ENCODE results near the gene OR8D2.

Gene OR8D2

GRCh38 chr11:124320097-124320496 lies at the start of gene OR8D2:
TSS of gene OR8D2 (minus strand) at chr11:124320197. CDS start at chr11:124320197, 0 bp downstream.
- no peak for DNase-seq (ENCODE audit: low spot score)

GRCh38 chr11:124359566-124359965 lies 39.6 kb upstream of the OR8D2 start:
- no peak for DNase-seq (ENCODE audit: low spot score)

GRCh38 chr11:124346311-124346955 lies 26.4 kb upstream of the OR8D2 start:
- no peak for DNase-seq (ENCODE audit: low spot score)

- DNase-seq (ENCODE audit: low spot score) = no peak
Observed at GRCh38 chr11:124344346-124344745, 24.3 kb upstream of the OR8D2 start.

GRCh38 chr11:124340142-124340447 lies 20.1 kb upstream of the OR8D2 start:
- no peak for DNase-seq (ENCODE audit: low spot score)

- DNase-seq (ENCODE audit: low spot score) = no peak
Observed at GRCh38 chr11:124339396-124340141, 19.6 kb upstream of the OR8D2 start.

GRCh38 chr11:124331873-124332272 lies 11.9 kb upstream of the OR8D2 start:
- no peak for DNase-seq (ENCODE audit: low spot score)

- peak; percentile 30 for DNase-seq (ENCODE audit: low spot score)
Observed at GRCh38 chr11:124329787-124330478, 9.9 kb upstream of the OR8D2 start.

- no peak for DNase-seq (ENCODE audit: low spot score)
Observed at GRCh38 chr11:124327775-124328174, 7.8 kb upstream of the OR8D2 start.

GRCh38 chr11:124322356-124322755 lies 2.4 kb upstream of the OR8D2 start:
- no peak for DNase-seq (ENCODE audit: low spot score)

- no peak for DNase-seq (ENCODE audit: low spot score)
Observed at GRCh38 chr11:124315052-124315451, 4.9 kb downstream of the OR8D2 start.

- DNase-seq (ENCODE audit: low spot score) = no peak
Observed at GRCh38 chr11:124313849-124314248, 6.1 kb downstream of the OR8D2 start, which contains the start of gene OR8D1. TSS of gene OR8D1 (minus strand) at chr11:124313949. CDS start at chr11:124310766, 3,183 bp downstream.

GRCh38 chr11:124313131-124313530 lies 6.9 kb downstream of the OR8D2 start:
- DNase-seq (ENCODE audit: low spot score) = no peak

GRCh38 chr11:124311670-124312069 lies 8.3 kb downstream of the OR8D2 start:
- no peak for DNase-seq (ENCODE audit: low spot score)

- no peak for DNase-seq (ENCODE audit: low spot score)
Observed at GRCh38 chr11:124311269-124311668, 8.7 kb downstream of the OR8D2 start.

GRCh38 chr11:124310721-124311120 lies 9.3 kb downstream of the OR8D2 start:
- no peak for DNase-seq (ENCODE audit: low spot score)

- DNase-seq (ENCODE audit: low spot score) = no peak
Observed at GRCh38 chr11:124307093-124307492, 12.9 kb downstream of the OR8D2 start.

- DNase-seq (ENCODE audit: low spot score) = no peak
Observed at GRCh38 chr11:124302347-124303125, 17.5 kb downstream of the OR8D2 start.

GRCh38 chr11:124301548-124301947 lies 18.4 kb downstream of the OR8D2 start:
- no peak for DNase-seq (ENCODE audit: low spot score)

GRCh38 chr11:124297921-124298320 lies 22.1 kb downstream of the OR8D2 start:
- DNase-seq (ENCODE audit: low spot score) = no peak

GRCh38 chr11:124296016-124296415 lies 24.0 kb downstream of the OR8D2 start:
- DNase-seq (ENCODE audit: low spot score) = no peak

- DNase-seq (ENCODE audit: low spot score) = no peak
Observed at GRCh38 chr11:124294687-124295086, 25.3 kb downstream of the OR8D2 start.

All from globus pallidus (tissue), 1 donor.